Mucosa of descending colon (tissue), 3 donors: Measurements from ENCODE around the gene TST. TPM values are rescaled to one million over a fixed set of nuclear protein-coding genes. Genes with fewer than 3 reads are reported as not detected.
A peak's percentile ranks its signal among the peaks of the same experiment; 100 is the strongest.

Experiments used
- ATAC-seq: fragments of 200-7000 bp; cut with Tn5 transposase; one replicate; pipeline ENCODE4 v1.9.1; 2020; ENCODE audit warnings: mild to moderate bottlenecking, moderate library complexity
- DNase-seq, 3 donors: peaks; one replicate each; pipeline ENCODE4 v3.0.0-alpha.2; 2020
- H3K36me3 ChIP-seq: fragments of 200-600 bp; one replicate; pipeline ENCODE4 v1.8.0; 2021; ENCODE audit warnings: low read depth, mild to moderate bottlenecking
- H3K4me1 ChIP-seq: fragments of 200-600 bp; one replicate; pipeline ENCODE4 v1.8.0; 2021; ENCODE audit warnings: low read depth, mild to moderate bottlenecking
- H3K4me3 ChIP-seq: fragments of 200-600 bp; one replicate; pipeline ENCODE4 v1.8.0; 2021; ENCODE audit warnings: mild to moderate bottlenecking
- H3K9me3 ChIP-seq: fragments of 200-600 bp; one replicate; pipeline ENCODE4 v1.8.0; 2021; ENCODE audit warnings: mild to moderate bottlenecking
- CTCF ChIP-seq: fragments of 200-600 bp; IDR thresholded peaks from one replicate; pipeline ENCODE4 v1.8.0; 2022; ENCODE audit warnings: antibody characterized with exemption, mild to moderate bottlenecking
- intact Hi-C, 2 donors: fragments of 100-400 bp; cut with DNase I in 1 of 2; cut with micrococcal nuclease in 1 of 2; formaldehyde crosslinking; loops; one replicate each; pipeline versions ENCODE4 v1.11.0 to v1.11.1; 2022; cut with DNase I, micrococcal nuclease
- total RNA-seq, 3 donors: library from RNA; stranded (reverse); fragmentation: NEBNext Ultra II Directional in 2 of 3; extraction: Animal tissue kit (Norgen Biotek cat#: 25700) in 2 of 3; gene quantifications; one replicate each; pipeline versions ENCODE4 v1.2.1 to v1.2.4, GENCODE V29; 2021 to 2023
- donor health status: DM: no; HTN: no; CAD: no; lungs with moderate emphysema.
- donor health status: DM: no; HTN: no; CAD: no.
- donor health status: DM: no; HTN: yes; CAD: no.

TST gene
- total RNA-seq, 3 donors from 2014 or later, result 170 to 494 (median 337) TPM

GRCh38 chr22:37060801-37061610 is 41.8 kb upstream of the TST start:
- Histone ChIP-seq H3K36me3 (no peaks in the 10 kb centered on the region), H3K9me3 (no peaks in the 10 kb centered on the region), H3K4me3 (no peak overlapping the region), H3K4me1 (peaks cover 6% of the 10 kb centered on the region)
- no peak for TF ChIP-seq CTCF
- no peak for DNase-seq
- ATAC-seq, result no peak
- intact Hi-C loops, result no loop called here

- H3K4me3 ChIP-seq, result no peak overlapping the region
- no peak for TF ChIP-seq CTCF
- H3K9me3 ChIP-seq, result no peaks in the 10 kb centered on the region
- DNase-seq (no peak), ATAC-seq (peak; percentile 12)
- H3K4me1 ChIP-seq, result peaks cover 6% of the 10 kb centered on the region
- no peaks in the 10 kb centered on the region for H3K36me3 ChIP-seq
- intact Hi-C loops, result no loop called here
These were observed 40.7 kb upstream of the TST start for GRCh38 chr22:37059876-37060449.

GRCh38 chr22:37058917-37059701 is 39.9 kb upstream of the TST start:
- DNase-seq, result no peak
- Histone ChIP-seq H3K4me1 (peaks cover 7% of the 10 kb centered on the region), H3K9me3 (no peaks in the 10 kb centered on the region), H3K4me3 (no peak overlapping the region), H3K36me3 (no peaks in the 10 kb centered on the region)
- no peak for TF ChIP-seq CTCF
- intact Hi-C loops, result no loop called here
- no peak for ATAC-seq

- no peak for ATAC-seq
- Histone ChIP-seq H3K36me3 (no peaks in the 10 kb centered on the region), H3K4me3 (no peak overlapping the region), H3K4me1 (peaks cover 13% of the 10 kb centered on the region), H3K9me3 (no peaks in the 10 kb centered on the region)
- intact Hi-C loops, result no loop called here
- no peak for DNase-seq
- TF ChIP-seq CTCF, result no peak
These were observed 38.7 kb upstream of the TST start for GRCh38 chr22:37057796-37058510.

GRCh38 chr22:37057226-37057625 is 38.0 kb upstream of the TST start:
- Histone ChIP-seq H3K36me3 (no peaks in the 10 kb centered on the region), H3K9me3 (no peaks in the 10 kb centered on the region), H3K4me3 (no peak overlapping the region), H3K4me1 (peaks cover 17% of the 10 kb centered on the region)
- intact Hi-C loops, result no loop called here
- TF ChIP-seq CTCF, result no peak
- no peak for DNase-seq
- no peak for ATAC-seq
